GM12878 (cell line): Measurements from ENCODE around the gene NPAS4. TPM values are rescaled to one million over a fixed set of nuclear protein-coding genes. Genes with fewer than 3 reads are reported as not detected.
A peak's percentile ranks its signal among the peaks of the same experiment; 100 is the strongest.

Experiments used
- CBFB ChIP-seq: IDR thresholded peaks from 2 replicates; pipeline ENCODE4 v1.6.1; 2016; ENCODE audit warnings: antibody characterized with exemption, low read depth
- CREB1 ChIP-seq: IDR thresholded peaks from 2 replicates; pipeline ENCODE4 v1.6.1; 2012; ENCODE audit warnings: low read depth, mild to moderate bottlenecking, inconsistent platforms
- FOS ChIP-seq: IDR thresholded peaks from 3 replicates; pipeline ENCODE4 v1.6.1; 2011; ENCODE audit warnings: borderline replicate concordance; ENCODE audit not compliant: insufficient read length; ENCODE audit errors: extremely low read depth
- HDGF ChIP-seq: fragments of 450-650 bp; IDR thresholded peaks from 2 replicates; pipeline ENCODE4 v1.6.1; 2016; ENCODE audit warnings: antibody characterized with exemption
- MEF2A ChIP-seq: IDR thresholded peaks from 2 replicates; pipeline ENCODE4 v1.6.1; 2011; ENCODE audit warnings: low read depth, mild to moderate bottlenecking, low read length, moderate library complexity; ENCODE audit not compliant: insufficient read depth
- NFIC ChIP-seq: IDR thresholded peaks from 2 replicates; pipeline ENCODE4 v1.6.1; 2012; ENCODE audit warnings: low read depth, mild to moderate bottlenecking, inconsistent platforms, low read length, moderate library complexity
- NFYB ChIP-seq: IDR thresholded peaks from 2 replicates; pipeline ENCODE4 v1.6.1; 2011; ENCODE audit warnings: low read depth, mild to moderate bottlenecking, low read length, improper control_type of control experiment, moderate library complexity; ENCODE audit not compliant: insufficient read depth
- NR2F1 ChIP-seq: fragments of 450-650 bp; conservative IDR thresholded peaks from 2 replicates; pipeline ENCODE4 v1.6.1; 2017; ENCODE audit warnings: mild to moderate bottlenecking
- RCOR1 ChIP-seq: conservative IDR thresholded peaks from 2 replicates; pipeline ENCODE4 v1.6.1; 2012; ENCODE audit warnings: low read depth, low read length, improper control_type of control experiment
- SIX5 ChIP-seq: IDR thresholded peaks from 2 replicates; pipeline ENCODE4 v1.6.1; 2011; ENCODE audit warnings: mild to moderate bottlenecking, low read depth, low read length, moderate library complexity; ENCODE audit not compliant: severe bottlenecking
- ZNF207 ChIP-seq: fragments of 450-650 bp; IDR thresholded peaks from 2 replicates; pipeline ENCODE4 v1.6.1; 2014; ENCODE audit warnings: antibody characterized with exemption, mild to moderate bottlenecking, borderline replicate concordance
- polyA plus RNA-seq, 11 experiments: library from polyadenylated mRNA; depleted of rRNA in 4 of 11; unstranded in 6 of 11; stranded (reverse) in 5 of 11; fragments of >200 nt; fragmentation: Nextera tagmentation in 4 of 11; fragmentation: Illumina TruSeq in 1 of 11; extraction: Ambion mirVana in 4 of 11; extraction: Trizol in 1 of 11; gene quantifications; 1 replicate in 1 of 11; 2 replicates in 10 of 11; pipeline versions ENCODE4 v1.2.1 to v1.2.3, GENCODE V29; 2011 to 2016; ENCODE audit warnings: inconsistent platforms in 2 of 11, missing spikeins in 2 of 11, low read depth in 1 of 11
- total RNA-seq, 4 experiments: library from RNA; depleted of rRNA in 3 of 4; stranded (reverse); fragments of >200 nt in 3 of 4; fragmentation: Illumina TruSeq in 1 of 4; extraction: Trizol in 1 of 4; gene quantifications; 2 replicates each; pipeline versions ENCODE4 v1.2.1 to v1.2.3, GENCODE V29; 2013 to 2021
- TF ChIP-seq, protein P1 (sequence below): IDR thresholded peaks from 2 replicates; pipeline ENCODE4 v1.6.1; 2012; ENCODE audit warnings: mild to moderate bottlenecking, low read depth, low read length
- TF ChIP-seq, protein P2 (sequence below): fragments of 450-650 bp; IDR thresholded peaks from 2 replicates; pipeline ENCODE4 v1.6.1; 2017; ENCODE audit warnings: antibody characterized with exemption, mild to moderate bottlenecking, moderate library complexity
- TF ChIP-seq, protein P3 (sequence below): fragments of 450-650 bp; IDR thresholded peaks from 2 replicates; pipeline ENCODE4 v1.6.1; 2016; ENCODE audit warnings: mild to moderate bottlenecking
- TF ChIP-seq, protein P4 (sequence below): fragments of 450-650 bp; conservative IDR thresholded peaks from 2 replicates; pipeline ENCODE4 v1.6.1; 2017; ENCODE audit warnings: mild to moderate bottlenecking, moderate library complexity
- TF ChIP-seq, protein P5 (sequence below): fragments of 450-650 bp; IDR thresholded peaks from 2 replicates; pipeline ENCODE4 v1.6.1; 2017; ENCODE audit warnings: mild to moderate bottlenecking, low read depth, inconsistent platforms; ENCODE audit not compliant: poor library complexity, severe bottlenecking

The NPAS4 gene
- total and polyA plus RNA-seq, 10 of the 15 experiments (the other 5 are each of a cell fraction or from before 2014, with no cell fraction given) = 0.03 to 0.18 (median 0.06) TPM; not detected in 7

DNA sequence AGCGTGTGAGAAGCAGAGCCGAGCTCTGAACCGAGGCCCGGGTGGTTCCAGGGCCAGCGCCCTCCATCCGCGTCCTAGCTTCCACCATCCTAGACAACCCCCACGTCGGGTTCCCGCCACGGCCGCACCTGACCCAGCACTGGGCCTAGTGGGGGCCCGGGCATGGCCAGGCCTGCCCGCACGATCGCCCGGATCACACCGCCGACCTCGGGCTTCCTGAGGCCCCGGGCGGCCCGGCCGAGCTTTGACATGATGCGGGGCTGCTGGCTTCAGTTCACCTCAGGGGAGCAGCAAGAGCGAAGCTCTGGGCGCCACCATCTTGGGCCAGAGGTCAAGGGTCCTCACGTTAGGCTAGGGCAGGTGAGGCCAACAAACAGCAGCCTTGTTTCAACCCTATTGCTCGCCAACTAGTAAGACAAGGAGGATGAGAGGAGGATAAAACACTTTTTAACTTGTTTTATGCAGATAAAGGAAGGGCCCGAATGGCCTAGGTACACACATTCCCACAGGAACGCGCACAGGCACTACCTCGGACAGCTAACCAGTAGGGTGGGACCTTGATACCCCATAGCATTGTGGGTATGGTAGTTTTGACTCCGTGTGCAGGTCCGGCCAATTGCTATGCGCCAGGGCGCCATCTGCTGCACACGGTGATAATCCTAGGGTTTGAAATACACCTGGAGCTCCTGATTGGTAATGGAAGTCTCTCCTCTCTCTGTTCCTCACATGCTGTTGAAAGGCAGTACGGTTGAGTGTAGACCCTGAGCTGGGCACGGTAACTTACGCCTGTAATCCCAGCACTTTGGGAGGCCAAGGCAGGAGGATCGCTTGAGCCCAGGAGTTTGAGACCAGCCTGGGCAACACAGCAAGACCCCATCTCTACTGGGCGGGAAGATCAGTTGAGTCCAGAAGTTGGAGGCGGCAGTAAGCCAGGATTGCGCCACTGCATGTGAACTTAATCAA lies 17.9 kb downstream of the NPAS4 start, which contains the start of gene MRPL11 (continued):
- TF ChIP-seq, protein P1, sequence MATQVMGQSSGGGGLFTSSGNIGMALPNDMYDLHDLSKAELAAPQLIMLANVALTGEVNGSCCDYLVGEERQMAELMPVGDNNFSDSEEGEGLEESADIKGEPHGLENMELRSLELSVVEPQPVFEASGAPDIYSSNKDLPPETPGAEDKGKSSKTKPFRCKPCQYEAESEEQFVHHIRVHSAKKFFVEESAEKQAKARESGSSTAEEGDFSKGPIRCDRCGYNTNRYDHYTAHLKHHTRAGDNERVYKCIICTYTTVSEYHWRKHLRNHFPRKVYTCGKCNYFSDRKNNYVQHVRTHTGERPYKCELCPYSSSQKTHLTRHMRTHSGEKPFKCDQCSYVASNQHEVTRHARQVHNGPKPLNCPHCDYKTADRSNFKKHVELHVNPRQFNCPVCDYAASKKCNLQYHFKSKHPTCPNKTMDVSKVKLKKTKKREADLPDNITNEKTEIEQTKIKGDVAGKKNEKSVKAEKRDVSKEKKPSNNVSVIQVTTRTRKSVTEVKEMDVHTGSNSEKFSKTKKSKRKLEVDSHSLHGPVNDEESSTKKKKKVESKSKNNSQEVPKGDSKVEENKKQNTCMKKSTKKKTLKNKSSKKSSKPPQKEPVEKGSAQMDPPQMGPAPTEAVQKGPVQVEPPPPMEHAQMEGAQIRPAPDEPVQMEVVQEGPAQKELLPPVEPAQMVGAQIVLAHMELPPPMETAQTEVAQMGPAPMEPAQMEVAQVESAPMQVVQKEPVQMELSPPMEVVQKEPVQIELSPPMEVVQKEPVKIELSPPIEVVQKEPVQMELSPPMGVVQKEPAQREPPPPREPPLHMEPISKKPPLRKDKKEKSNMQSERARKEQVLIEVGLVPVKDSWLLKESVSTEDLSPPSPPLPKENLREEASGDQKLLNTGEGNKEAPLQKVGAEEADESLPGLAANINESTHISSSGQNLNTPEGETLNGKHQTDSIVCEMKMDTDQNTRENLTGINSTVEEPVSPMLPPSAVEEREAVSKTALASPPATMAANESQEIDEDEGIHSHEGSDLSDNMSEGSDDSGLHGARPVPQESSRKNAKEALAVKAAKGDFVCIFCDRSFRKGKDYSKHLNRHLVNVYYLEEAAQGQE = no peak
- peak; percentile 67 for TF ChIP-seq CREB1
- TF ChIP-seq, protein P2, sequence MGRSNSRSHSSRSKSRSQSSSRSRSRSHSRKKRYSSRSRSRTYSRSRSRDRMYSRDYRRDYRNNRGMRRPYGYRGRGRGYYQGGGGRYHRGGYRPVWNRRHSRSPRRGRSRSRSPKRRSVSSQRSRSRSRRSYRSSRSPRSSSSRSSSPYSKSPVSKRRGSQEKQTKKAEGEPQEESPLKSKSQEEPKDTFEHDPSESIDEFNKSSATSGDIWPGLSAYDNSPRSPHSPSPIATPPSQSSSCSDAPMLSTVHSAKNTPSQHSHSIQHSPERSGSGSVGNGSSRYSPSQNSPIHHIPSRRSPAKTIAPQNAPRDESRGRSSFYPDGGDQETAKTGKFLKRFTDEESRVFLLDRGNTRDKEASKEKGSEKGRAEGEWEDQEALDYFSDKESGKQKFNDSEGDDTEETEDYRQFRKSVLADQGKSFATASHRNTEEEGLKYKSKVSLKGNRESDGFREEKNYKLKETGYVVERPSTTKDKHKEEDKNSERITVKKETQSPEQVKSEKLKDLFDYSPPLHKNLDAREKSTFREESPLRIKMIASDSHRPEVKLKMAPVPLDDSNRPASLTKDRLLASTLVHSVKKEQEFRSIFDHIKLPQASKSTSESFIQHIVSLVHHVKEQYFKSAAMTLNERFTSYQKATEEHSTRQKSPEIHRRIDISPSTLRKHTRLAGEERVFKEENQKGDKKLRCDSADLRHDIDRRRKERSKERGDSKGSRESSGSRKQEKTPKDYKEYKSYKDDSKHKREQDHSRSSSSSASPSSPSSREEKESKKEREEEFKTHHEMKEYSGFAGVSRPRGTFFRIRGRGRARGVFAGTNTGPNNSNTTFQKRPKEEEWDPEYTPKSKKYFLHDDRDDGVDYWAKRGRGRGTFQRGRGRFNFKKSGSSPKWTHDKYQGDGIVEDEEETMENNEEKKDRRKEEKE = no peak
- TF ChIP-seq, protein P3, sequence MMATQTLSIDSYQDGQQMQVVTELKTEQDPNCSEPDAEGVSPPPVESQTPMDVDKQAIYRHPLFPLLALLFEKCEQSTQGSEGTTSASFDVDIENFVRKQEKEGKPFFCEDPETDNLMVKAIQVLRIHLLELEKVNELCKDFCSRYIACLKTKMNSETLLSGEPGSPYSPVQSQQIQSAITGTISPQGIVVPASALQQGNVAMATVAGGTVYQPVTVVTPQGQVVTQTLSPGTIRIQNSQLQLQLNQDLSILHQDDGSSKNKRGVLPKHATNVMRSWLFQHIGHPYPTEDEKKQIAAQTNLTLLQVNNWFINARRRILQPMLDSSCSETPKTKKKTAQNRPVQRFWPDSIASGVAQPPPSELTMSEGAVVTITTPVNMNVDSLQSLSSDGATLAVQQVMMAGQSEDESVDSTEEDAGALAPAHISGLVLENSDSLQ = no peak
- no peak for TF ChIP-seq RCOR1
- TF ChIP-seq, protein P4, sequence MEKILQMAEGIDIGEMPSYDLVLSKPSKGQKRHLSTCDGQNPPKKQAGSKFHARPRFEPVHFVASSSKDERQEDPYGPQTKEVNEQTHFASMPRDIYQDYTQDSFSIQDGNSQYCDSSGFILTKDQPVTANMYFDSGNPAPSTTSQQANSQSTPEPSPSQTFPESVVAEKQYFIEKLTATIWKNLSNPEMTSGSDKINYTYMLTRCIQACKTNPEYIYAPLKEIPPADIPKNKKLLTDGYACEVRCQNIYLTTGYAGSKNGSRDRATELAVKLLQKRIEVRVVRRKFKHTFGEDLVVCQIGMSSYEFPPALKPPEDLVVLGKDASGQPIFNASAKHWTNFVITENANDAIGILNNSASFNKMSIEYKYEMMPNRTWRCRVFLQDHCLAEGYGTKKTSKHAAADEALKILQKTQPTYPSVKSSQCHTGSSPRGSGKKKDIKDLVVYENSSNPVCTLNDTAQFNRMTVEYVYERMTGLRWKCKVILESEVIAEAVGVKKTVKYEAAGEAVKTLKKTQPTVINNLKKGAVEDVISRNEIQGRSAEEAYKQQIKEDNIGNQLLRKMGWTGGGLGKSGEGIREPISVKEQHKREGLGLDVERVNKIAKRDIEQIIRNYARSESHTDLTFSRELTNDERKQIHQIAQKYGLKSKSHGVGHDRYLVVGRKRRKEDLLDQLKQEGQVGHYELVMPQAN = peak; percentile 87
- TF ChIP-seq FOS = no peak
- no peak for TF ChIP-seq MEF2A
- no peak; the same call in 1 of the 2 replicates for TF ChIP-seq NFIC
- TF ChIP-seq, protein P5, sequence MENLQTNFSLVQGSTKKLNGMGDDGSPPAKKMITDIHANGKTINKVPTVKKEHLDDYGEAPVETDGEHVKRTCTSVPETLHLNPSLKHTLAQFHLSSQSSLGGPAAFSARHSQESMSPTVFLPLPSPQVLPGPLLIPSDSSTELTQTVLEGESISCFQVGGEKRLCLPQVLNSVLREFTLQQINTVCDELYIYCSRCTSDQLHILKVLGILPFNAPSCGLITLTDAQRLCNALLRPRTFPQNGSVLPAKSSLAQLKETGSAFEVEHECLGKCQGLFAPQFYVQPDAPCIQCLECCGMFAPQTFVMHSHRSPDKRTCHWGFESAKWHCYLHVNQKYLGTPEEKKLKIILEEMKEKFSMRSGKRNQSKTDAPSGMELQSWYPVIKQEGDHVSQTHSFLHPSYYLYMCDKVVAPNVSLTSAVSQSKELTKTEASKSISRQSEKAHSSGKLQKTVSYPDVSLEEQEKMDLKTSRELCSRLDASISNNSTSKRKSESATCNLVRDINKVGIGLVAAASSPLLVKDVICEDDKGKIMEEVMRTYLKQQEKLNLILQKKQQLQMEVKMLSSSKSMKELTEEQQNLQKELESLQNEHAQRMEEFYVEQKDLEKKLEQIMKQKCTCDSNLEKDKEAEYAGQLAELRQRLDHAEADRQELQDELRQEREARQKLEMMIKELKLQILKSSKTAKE = peak; percentile 77
- TF ChIP-seq SIX5 = peak; percentile 88
- peak; percentile 56; the same call in 1 of the 2 replicates for TF ChIP-seq NFYB
- TF ChIP-seq CBFB = peak; percentile 94
- TF ChIP-seq HDGF = 0 out of 2 replicates have a peak, but pooled peaks have one; percentile 30
- peak; percentile 99 for TF ChIP-seq ZNF207
- peak; percentile 100 for TF ChIP-seq NR2F1
